ENCODE measurements around the gene APOL5. TPM values are rescaled to one million over a fixed set of nuclear protein-coding genes. Genes with fewer than 3 reads are reported as not detected.

Gene APOL5
- total RNA-seq, 2 donors from 2014 or later, result not detected

DNA sequence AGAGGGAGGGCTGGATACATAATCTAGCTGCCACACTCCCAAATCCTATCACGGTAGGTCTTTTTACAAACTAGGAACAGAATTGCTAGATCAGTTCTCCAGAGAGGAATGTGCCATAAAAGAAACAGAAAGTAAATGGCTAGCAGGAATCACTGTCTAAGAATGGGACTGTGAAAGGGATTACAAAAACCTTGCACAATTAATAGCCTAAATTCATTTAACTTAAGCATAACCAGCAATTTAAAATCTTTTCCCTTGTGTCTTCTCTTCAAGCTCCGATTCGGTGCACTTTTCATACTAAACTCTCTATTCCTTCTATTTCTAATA is 35.2 kb downstream of the APOL5 start:
- H3K9me3 Mint-ChIP-seq, result no peaks in the 10 kb centered on the region
- DNase-seq (ENCODE audit: low spot score in 2 of 2), result no peak
- ATAC-seq, result no peak
- H3K36me3 Mint-ChIP-seq, result no peaks in the 10 kb centered on the region
- no peak overlapping the region for H3K27ac Mint-ChIP-seq

GRCh38 chr22:35754761-35755160 is 37.1 kb downstream of the APOL5 start:
- Mint-ChIP-seq H3K36me3 (no peaks in the 10 kb centered on the region), H3K9me3 (no peaks in the 10 kb centered on the region), H3K27ac (no peak overlapping the region)
- DNase-seq (ENCODE audit: low spot score in 2 of 2) (no peak), ATAC-seq (no peak)

- ATAC-seq (no peak), DNase-seq (ENCODE audit: low spot score in 2 of 2) (no peak)
- no peak overlapping the region for H3K27ac Mint-ChIP-seq
- H3K36me3 Mint-ChIP-seq, result no peaks in the 10 kb centered on the region
- H3K9me3 Mint-ChIP-seq, result no peaks in the 10 kb centered on the region
Measured at GRCh38 chr22:35756722-35757121, 39.0 kb downstream of the APOL5 start.

- no peak for ATAC-seq
- Mint-ChIP-seq H3K27ac (peak overlapping the region in 1 of 2 donors; percentile 69), H3K9me3 (no peaks in the 10 kb centered on the region), H3K36me3 (no peaks in the 10 kb centered on the region)
- no peak for DNase-seq (ENCODE audit: low spot score in 2 of 2)
Measured at GRCh38 chr22:35758394-35758793, 40.7 kb downstream of the APOL5 start.

- Mint-ChIP-seq H3K36me3 (no peaks in the 10 kb centered on the region), H3K9me3 (no peaks in the 10 kb centered on the region), H3K27ac (no peak overlapping the region)
- ATAC-seq (no peak), DNase-seq (ENCODE audit: low spot score in 2 of 2) (no peak)
Measured at GRCh38 chr22:35761037-35761436, 43.4 kb downstream of the APOL5 start.

- no peaks in the 10 kb centered on the region for H3K9me3 Mint-ChIP-seq
- H3K27ac Mint-ChIP-seq, result peak overlapping the region in 1 of 2 donors; percentile 1
- ATAC-seq (no peak), DNase-seq (ENCODE audit: low spot score in 2 of 2) (no peak)
- no peaks in the 10 kb centered on the region for H3K36me3 Mint-ChIP-seq
Measured at GRCh38 chr22:35766654-35767580, 49.2 kb downstream of the APOL5 start.

DNA sequence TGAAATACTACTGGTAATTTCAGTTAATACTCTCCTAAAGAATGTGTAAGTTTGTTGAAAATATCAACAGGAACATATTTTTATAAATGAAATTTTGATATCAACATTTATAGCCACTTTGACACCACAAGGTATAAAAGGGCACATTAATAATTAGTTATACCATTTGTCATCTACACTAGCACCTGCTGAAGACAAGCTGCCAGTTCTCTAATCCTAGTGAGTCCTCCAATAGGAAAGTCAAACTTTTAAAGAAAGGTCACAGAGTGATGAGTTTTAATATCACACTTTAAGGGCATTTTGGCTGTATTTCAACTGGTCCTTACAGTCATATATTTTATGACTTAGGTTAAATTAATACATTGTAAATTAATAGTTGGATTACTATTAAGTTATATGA is 52.3 kb downstream of the APOL5 start:
- no peaks in the 10 kb centered on the region for H3K36me3 Mint-ChIP-seq
- ATAC-seq, result no peak
- no peaks in the 10 kb centered on the region for H3K9me3 Mint-ChIP-seq
- no peak for DNase-seq (ENCODE audit: low spot score in 2 of 2)
- no peak overlapping the region for H3K27ac Mint-ChIP-seq

- ATAC-seq, result no peak
- no peaks in the 10 kb centered on the region for H3K9me3 Mint-ChIP-seq
- no peak for DNase-seq (ENCODE audit: low spot score in 2 of 2)
- H3K27ac Mint-ChIP-seq, result no peak overlapping the region
- no peaks in the 10 kb centered on the region for H3K36me3 Mint-ChIP-seq
Measured at GRCh38 chr22:35775339-35775738, 57.7 kb downstream of the APOL5 start.

DNA sequence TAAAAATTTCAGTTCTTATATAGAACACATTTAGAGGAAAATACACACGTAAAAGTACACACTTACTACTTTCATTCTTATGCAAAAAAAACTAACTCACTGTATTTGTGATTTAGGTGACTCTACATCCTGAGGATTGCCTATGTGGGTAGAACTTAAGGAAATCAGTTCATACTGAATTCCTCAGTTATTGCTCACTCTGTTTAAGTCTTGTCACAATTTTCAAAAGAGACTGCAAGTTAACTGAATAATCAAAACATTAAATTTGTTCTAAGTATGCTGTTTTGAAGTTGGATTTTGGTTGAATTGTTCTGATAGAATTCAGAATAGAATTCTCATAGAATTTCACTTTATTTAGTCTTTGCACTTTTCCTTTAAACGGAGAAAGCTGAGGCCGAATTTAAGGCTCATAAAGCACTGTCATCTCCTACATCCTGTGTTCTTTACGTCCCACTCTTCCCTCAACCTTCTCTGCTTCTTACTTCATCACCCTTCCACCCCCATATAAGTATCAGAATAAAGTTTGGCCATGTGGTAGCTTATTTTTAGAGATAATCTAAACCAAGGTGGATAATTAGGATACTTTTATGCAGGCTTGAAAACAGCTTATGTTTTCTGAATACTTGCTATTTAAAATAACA is 59.8 kb downstream of the APOL5 start:
- DNase-seq (ENCODE audit: low spot score in 2 of 2) (no peak), ATAC-seq (no peak)
- H3K9me3 Mint-ChIP-seq, result no peaks in the 10 kb centered on the region
- no peaks in the 10 kb centered on the region for H3K36me3 Mint-ChIP-seq
- H3K27ac Mint-ChIP-seq, result no peak overlapping the region

Other genes starting within 250 kb of the APOL5 start
- gene RASD2, start 177.0 kb upstream of the APOL5 start, total RNA-seq, result under 1 TPM; 0.08 to 0.46 TPM
- gene MB, start 100.5 kb upstream of the APOL5 start, total RNA-seq, result under 1 TPM in 1 of 2 donors, not detected in 1; 0.47 TPM
- gene APOL6, start 69.4 kb upstream of the APOL5 start, total RNA-seq, result 10 to 100 TPM; 23.5 to 33.2 TPM